ENCODE data around the gene SVIL.
A peak's percentile ranks its signal among the peaks of the same experiment; 100 is the strongest.

Gene SVIL

DNA sequence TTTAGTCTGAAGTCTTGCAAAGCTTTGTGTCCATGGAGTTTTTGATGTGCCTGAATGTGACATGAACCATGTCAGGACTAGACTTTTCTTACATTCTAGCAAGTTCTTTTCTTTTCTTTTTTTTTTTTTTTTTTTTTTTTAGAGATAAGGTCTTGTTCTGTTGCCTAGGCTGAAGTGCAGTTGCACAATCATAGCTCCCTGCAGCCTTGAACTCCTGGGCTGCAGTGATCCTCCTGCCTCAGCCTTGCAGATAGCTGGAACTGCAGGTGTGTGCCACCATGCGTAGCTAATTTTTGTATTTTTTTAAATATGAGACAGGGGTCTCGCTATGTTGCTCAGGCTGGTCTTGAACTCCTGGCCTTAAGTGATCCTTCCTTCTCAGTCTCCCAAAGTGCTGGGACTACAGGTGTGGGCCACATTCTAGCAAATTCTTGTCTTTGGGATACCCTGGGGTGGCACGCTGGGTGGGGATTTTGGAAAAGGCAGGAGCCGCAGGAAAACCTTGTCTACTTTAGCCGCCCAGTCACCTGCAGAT lies 152.8 kb downstream of the SVIL start:
- TF ChIP-seq, protein P1, sequence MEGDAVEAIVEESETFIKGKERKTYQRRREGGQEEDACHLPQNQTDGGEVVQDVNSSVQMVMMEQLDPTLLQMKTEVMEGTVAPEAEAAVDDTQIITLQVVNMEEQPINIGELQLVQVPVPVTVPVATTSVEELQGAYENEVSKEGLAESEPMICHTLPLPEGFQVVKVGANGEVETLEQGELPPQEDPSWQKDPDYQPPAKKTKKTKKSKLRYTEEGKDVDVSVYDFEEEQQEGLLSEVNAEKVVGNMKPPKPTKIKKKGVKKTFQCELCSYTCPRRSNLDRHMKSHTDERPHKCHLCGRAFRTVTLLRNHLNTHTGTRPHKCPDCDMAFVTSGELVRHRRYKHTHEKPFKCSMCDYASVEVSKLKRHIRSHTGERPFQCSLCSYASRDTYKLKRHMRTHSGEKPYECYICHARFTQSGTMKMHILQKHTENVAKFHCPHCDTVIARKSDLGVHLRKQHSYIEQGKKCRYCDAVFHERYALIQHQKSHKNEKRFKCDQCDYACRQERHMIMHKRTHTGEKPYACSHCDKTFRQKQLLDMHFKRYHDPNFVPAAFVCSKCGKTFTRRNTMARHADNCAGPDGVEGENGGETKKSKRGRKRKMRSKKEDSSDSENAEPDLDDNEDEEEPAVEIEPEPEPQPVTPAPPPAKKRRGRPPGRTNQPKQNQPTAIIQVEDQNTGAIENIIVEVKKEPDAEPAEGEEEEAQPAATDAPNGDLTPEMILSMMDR (conservative IDR thresholded peaks at IDR 0.05; ENCODE audit: low read depth) = no peak
- no peak overlapping the region for H3K27ac ChIP-seq
- CTCF ChIA-PET = interaction anchor here (0.7 to 1.6 kb wide), 2 partner anchors 14 to 760 kb away, joined by 3 to 4 read pairs; no protein-coding TSS in a partner anchor
- POLR2A ChIA-PET (ENCODE audit: low non-redundant PET) = no interaction called here
- DNase-seq (ENCODE audit: low spot score) = no peak

DNA sequence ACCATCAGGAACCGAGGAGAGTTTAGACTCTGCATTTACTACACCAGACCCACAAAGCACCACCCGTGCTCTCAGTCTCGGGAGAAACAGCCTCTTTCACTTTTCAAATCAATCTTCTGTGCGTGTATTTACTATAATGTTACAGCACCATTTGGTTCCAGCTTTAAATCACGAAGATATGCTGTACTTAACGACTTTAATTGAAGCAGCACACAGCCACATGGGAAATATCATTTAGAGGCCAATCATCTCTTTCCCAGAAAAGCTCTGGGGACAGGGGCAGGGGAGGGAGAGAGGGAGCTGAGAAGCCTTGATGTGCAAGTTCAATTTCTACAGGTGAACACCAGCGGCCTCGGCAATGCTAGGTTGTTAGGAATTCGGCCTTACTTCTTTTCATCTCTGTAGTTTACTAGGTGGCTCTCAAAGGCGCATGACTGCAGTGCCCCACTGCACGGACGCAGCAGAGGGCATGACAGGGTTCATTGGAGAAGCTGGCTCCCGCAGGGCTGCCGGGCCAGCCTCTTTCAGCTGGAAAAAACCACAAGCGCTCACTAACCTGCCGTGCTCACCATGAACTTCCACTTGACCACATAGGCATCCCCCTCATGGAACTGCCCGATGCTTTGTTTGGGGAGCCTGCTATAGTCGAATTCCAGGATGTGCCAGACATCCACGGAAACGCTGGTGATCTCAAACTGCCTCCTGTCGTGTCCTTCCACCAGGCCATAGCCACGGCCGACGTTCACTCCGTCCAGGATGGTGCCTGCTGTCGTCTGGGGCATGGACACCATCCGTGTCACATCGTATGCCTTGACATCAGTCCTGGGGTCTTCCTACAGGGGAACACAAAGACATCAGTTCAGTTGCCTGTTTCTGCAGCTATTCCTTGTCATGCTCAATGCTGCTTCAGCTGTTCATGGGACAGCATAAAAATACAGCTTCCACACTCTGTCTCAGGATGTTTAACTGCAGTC lies 154.5 kb downstream of the SVIL start:
- CTCF ChIA-PET = interaction anchor here (1.0 kb wide), 1 partner anchor 31 kb away, joined by 5 read pairs; no protein-coding TSS in a partner anchor
- peak overlapping the region; percentile 70; the same call in 1 of the 2 replicates for H3K27ac ChIP-seq
- TF ChIP-seq, protein P1 (conservative IDR thresholded peaks at IDR 0.05; ENCODE audit: low read depth) = no peak
- POLR2A ChIA-PET (ENCODE audit: low non-redundant PET) = no interaction called here
- DNase-seq (ENCODE audit: low spot score) = no peak

DNA sequence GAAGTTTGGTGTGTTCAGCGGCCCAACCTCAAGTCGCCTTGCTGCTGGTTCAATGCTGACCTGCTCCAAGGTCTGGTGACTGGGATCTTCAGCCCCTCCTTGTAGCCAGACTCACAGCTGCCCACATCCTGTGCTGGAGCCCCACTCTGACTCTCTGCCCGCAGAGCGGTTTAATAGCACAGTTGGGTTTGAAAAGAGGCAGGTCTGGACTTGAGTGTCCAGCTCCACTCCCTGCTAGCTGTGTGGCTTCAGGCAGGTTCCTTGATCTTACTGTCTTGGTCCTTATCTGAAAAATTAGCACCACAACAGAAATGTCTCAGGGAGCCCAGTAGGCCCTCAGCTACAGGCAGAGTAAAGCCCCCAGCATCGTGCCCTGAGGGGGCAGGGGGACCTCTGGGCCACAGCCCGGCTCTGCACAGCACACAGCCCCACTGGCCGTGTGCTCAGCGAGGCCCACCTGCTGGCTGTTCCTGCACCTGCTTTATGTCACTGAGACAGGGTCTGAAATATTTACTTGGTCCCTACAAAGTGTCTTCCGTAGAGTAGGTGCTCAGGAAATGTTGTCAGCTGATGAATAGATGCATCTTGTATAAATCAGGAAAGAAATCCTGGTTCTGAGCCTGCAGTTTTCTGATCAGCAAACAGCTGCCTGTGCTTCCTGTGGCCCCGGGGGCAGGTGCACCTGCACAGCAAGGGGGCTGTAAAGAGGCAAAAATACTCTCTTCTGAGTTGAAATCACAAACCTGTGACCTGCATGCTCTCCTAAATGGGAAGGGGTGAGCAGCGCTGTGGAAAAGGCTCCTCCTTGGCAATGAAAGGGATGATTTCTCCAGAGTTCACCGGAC lies 155.5 kb downstream of the SVIL start:
- H3K27ac ChIP-seq = peak overlapping the region; percentile 70
- ChIA-PET CTCF (no interaction called here), POLR2A (ENCODE audit: low non-redundant PET) (no interaction called here)
- TF ChIP-seq, protein P1 (conservative IDR thresholded peaks at IDR 0.05; ENCODE audit: low read depth) = no peak
- peak; percentile 64 for DNase-seq (ENCODE audit: low spot score)

DNA sequence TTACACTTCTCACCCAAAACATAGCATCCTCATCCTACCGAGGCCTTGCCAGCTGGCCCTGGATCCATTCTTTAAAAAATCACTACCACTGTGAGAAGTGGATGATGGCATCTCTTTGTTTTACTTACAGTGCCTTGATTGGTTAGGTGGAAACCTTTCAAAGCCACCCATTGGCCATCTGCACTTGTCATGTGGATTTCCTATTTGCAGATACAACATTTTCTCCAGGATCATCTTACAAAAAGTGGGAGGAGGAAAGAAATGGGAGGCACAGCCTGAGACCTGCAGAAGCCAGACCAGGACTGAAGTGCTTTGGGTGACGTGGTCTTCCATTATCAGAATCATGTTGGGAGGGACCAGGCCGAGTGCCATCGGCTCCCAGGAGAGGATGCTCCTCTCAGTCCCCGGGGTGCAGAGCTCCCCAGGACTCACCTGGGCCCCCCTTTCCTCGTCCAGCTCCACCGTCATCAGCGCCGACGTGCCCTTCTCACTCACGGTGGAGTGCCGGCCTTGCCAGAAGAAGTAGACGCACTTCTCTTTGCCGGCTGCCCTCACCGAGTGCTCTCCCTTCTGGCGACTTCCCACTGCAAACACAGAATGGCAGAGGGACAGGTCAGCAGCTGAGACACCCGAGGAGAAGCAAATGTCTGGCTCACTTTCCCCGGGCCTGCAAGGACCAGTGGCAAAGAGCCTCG lies 161.2 kb downstream of the SVIL start:
- no peak for DNase-seq (ENCODE audit: low spot score)
- TF ChIP-seq, protein P1 (conservative IDR thresholded peaks at IDR 0.05; ENCODE audit: low read depth) = no peak
- ChIA-PET POLR2A (ENCODE audit: low non-redundant PET) (no interaction called here), CTCF (no interaction called here)
- H3K27ac ChIP-seq = no peak overlapping the region

DNA sequence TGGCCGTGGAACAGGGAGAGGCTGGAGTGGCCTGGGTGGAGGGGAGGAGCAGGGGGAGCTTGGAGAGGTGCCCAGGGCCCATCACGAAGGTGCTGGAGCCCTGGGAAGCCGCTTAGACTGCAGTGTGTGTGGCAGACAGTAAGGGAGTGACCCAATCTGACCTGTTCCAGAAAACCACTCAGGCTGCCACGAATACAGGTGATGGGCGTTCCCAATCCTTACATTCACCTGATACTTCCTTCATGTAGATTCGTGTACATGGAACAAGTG lies 161.7 kb downstream of the SVIL start:
- CTCF ChIA-PET = interaction anchor here (0.6 kb wide), 1 partner anchor 1562 kb away, joined by 3 read pairs; no protein-coding TSS in a partner anchor
- POLR2A ChIA-PET (ENCODE audit: low non-redundant PET) = no interaction called here

More for the DNA sequence above, 161.7 kb downstream of the SVIL start:
- 0 out of 2 replicates have a peak overlapping the region, but pooled peaks have one; percentile 7 for H3K27ac ChIP-seq
- no peak for DNase-seq (ENCODE audit: low spot score)
- TF ChIP-seq, protein P1 (conservative IDR thresholded peaks at IDR 0.05; ENCODE audit: low read depth) = no peak
